CD14-positive monocyte (primary cell): Measurements from ENCODE around the gene UNCX. TPM values are rescaled to one million over a fixed set of nuclear protein-coding genes. Genes with fewer than 3 reads are reported as not detected.

Experiments used
- DNase-seq, 3 donors: peaks; one replicate each; pipeline ENCODE4 v3.0.0-alpha.2; 2011 to 2022
- H2AFZ ChIP-seq: 2 replicates; pipeline ENCODE4 v1.6.0; 2012; ENCODE audit warnings: mild to moderate bottlenecking, low read depth, low read length, inconsistent platforms; ENCODE audit not compliant: insufficient read depth, poor library complexity, severe bottlenecking
- H3K27ac ChIP-seq, 2 donors: 1 replicate in 1 of 2; 2 replicates in 1 of 2; pipeline ENCODE4 v1.5.1; 2012 to 2013; ENCODE audit warnings: low read length in 2 of 2, control low read depth in 1 of 2, inconsistent platforms in 1 of 2, low read depth in 1 of 2, mild to moderate bottlenecking in 1 of 2
- H3K27me3 ChIP-seq, 2 donors: one replicate each; pipeline versions ENCODE4 v1.6.0 to v1.6.1; 2011 to 2013; ENCODE audit warnings: low read length in 2 of 2; ENCODE audit not compliant: control insufficient read depth in 2 of 2, insufficient read depth in 2 of 2
- H3K36me3 ChIP-seq, 2 donors: replicated peaks in 1 of 2; 1 replicate in 1 of 2; 2 replicates in 1 of 2; pipeline versions ENCODE4 v1.5.1 to v1.6.1; 2012 to 2013; ENCODE audit warnings: low read length in 2 of 2, control low read depth in 1 of 2, inconsistent platforms in 1 of 2, mild to moderate bottlenecking in 1 of 2; ENCODE audit not compliant: insufficient read depth in 2 of 2, control insufficient read depth in 1 of 2
- H3K4me1 ChIP-seq, 2 donors: 1 replicate in 1 of 2; 2 replicates in 1 of 2; pipeline versions ENCODE4 v1.5.1 to v1.6.1; 2012 to 2013; ENCODE audit warnings: low read length in 2 of 2, control low read depth in 1 of 2, inconsistent platforms in 1 of 2, mild to moderate bottlenecking in 1 of 2, moderate library complexity in 1 of 2; ENCODE audit not compliant: insufficient read depth in 2 of 2, control insufficient read depth in 1 of 2
- H3K4me2 ChIP-seq: replicated peaks from 2 replicates; pipeline ENCODE3; 2012; ENCODE audit warnings: low read length, moderate library complexity, mild to moderate bottlenecking; ENCODE audit not compliant: poor library complexity, severe bottlenecking; ENCODE audit errors: extremely low read depth
- H3K4me3 ChIP-seq, 3 experiments: fragments of 200-600 bp in 1 of 3; sonication (generic) in 1 of 3; replicated peaks in 1 of 3; 1 replicate in 2 of 3; 2 replicates in 1 of 3; pipeline ENCODE4 v1.5.1; 2011 to 2013; ENCODE audit warnings: low read length in 3 of 3, mild to moderate bottlenecking in 3 of 3, control low read depth in 2 of 3, low read depth in 2 of 3, inconsistent platforms in 1 of 3, moderate library complexity in 1 of 3
- H3K79me2 ChIP-seq: 2 replicates; pipeline ENCODE4 v1.6.0; 2012; ENCODE audit warnings: mild to moderate bottlenecking, control low read depth, inconsistent platforms, low read length, moderate library complexity; ENCODE audit not compliant: insufficient read depth
- H3K9ac ChIP-seq: 2 replicates; pipeline ENCODE4 v1.6.0; 2017; ENCODE audit warnings: low read length, mild to moderate bottlenecking; ENCODE audit not compliant: insufficient read depth, poor library complexity, severe bottlenecking
- H3K9me3 ChIP-seq, 2 donors: replicated peaks in 1 of 2; 1 replicate in 1 of 2; 2 replicates in 1 of 2; pipeline versions ENCODE4 v1.5.1 to v1.6.1; 2012 to 2013; ENCODE audit warnings: low read length in 2 of 2, control low read depth in 1 of 2; ENCODE audit not compliant: control insufficient read depth in 1 of 2, insufficient read depth in 1 of 2
- H4K20me1 ChIP-seq: 2 replicates; pipeline ENCODE4 v1.6.0; 2012; ENCODE audit warnings: mild to moderate bottlenecking, low read length, control low read depth, moderate library complexity; ENCODE audit not compliant: insufficient read depth
- H3K27ac Mint-ChIP-seq, 7 donors: one replicate each; pipeline ENCODE4 v1.8.0; 2020; ENCODE audit warnings: mild to moderate bottlenecking in 7 of 7, mixed read lengths in 7 of 7, moderate library complexity in 6 of 7, inconsistent platforms in 2 of 7
- H3K27me3 Mint-ChIP-seq, 3 donors: one replicate each; pipeline ENCODE4 v1.8.0; 2021 to 2022; ENCODE audit warnings: low read depth in 3 of 3, mild to moderate bottlenecking in 3 of 3, mixed read lengths in 3 of 3, moderate library complexity in 3 of 3, inconsistent platforms in 1 of 3
- H3K36me3 Mint-ChIP-seq, 2 donors: one replicate each; pipeline ENCODE4 v1.8.0; 2020; ENCODE audit warnings: mixed read lengths in 2 of 2, inconsistent platforms in 1 of 2, mild to moderate bottlenecking in 1 of 2
- H3K4me1 Mint-ChIP-seq: one replicate; pipeline ENCODE4 v1.8.0; 2020; ENCODE audit warnings: mild to moderate bottlenecking, mixed read lengths
- H3K4me3 Mint-ChIP-seq, 2 donors: one replicate each; pipeline ENCODE4 v1.8.0; 2020; ENCODE audit warnings: mild to moderate bottlenecking in 2 of 2, mixed read lengths in 2 of 2, moderate library complexity in 1 of 2
- H3K9me3 Mint-ChIP-seq, 7 donors: one replicate each; pipeline ENCODE4 v1.8.0; 2020 to 2022; ENCODE audit warnings: mixed read lengths in 7 of 7, mild to moderate bottlenecking in 6 of 7, moderate library complexity in 6 of 7, inconsistent platforms in 2 of 7
- CTCF ChIP-seq: fragments of 200-600 bp; IDR thresholded peaks from one replicate; pipeline ENCODE4 v1.8.0; 2022; ENCODE audit warnings: antibody characterized with exemption, mild to moderate bottlenecking
- WGBS: methylation state at CpG from one replicate; pipeline ENCODE4 v1.1.5; 2013; ENCODE audit warnings: missing lambda C conversion rate; ENCODE audit not compliant: insufficient coverage; 5-methylcytosine and 5-hydroxymethylcytosine counted together
- intact Hi-C, 2 donors: fragments of 100-400 bp; cut with micrococcal nuclease; formaldehyde crosslinking; loops; one replicate each; pipeline versions ENCODE4 v1.15.0 to v1.15.1; 2023
- polyA plus RNA-seq, 3 donors: library from polyadenylated mRNA; depleted of rRNA in 1 of 3; unstranded in 2 of 3; stranded (reverse) in 1 of 3; fragments of 300-500 nt in 2 of 3; fragments of >200 nt in 1 of 3; fragmentation: Illumina TruSeq in 2 of 3; gene quantifications; 1 replicate in 2 of 3; 2 replicates in 1 of 3; pipeline ENCODE4 v1.2.3, GENCODE V29; 2012 to 2021

The UNCX gene
- polyA plus RNA-seq, 3 donors: not detected

GRCh38 chr7:1245524-1246050 lies 12.9 kb downstream of the UNCX start:
- no peak for TF ChIP-seq CTCF
- H4K20me1 ChIP-seq: no peaks in the 10 kb centered on the region
- H3K4me3 Mint-ChIP-seq: peak overlapping the region in 1 of 2 donors; percentile 55
- no peak overlapping the region for H3K27ac ChIP-seq
- H3K9me3 Mint-ChIP-seq: peaks cover 0 to 32% (median 12%) of the 10 kb centered on the region in 7 donors
- intact Hi-C loops: no loop called here
- H3K79me2 ChIP-seq: no peaks in the 10 kb centered on the region
- DNase-seq: no peak
- no peaks in the 10 kb centered on the region for H3K4me1 ChIP-seq
- no peak overlapping the region for H2AFZ ChIP-seq
- H3K4me3 ChIP-seq: no peak overlapping the region
- H3K27me3 Mint-ChIP-seq: peaks cover 74 to 98% (median 84%) of the 10 kb centered on the region in 3 donors
- H3K36me3 Mint-ChIP-seq: peaks cover 0 to 2% of the 10 kb centered on the region in 2 donors
- no peak overlapping the region for H3K9ac ChIP-seq
- no peak overlapping the region for H3K4me2 ChIP-seq
- H3K9me3 ChIP-seq: peaks cover 0 to 38% of the 10 kb centered on the region in 2 donors
- H3K27me3 ChIP-seq: peaks cover 75 to 92% of the 10 kb centered on the region in 2 donors
- H3K27ac Mint-ChIP-seq: no peak overlapping the region
- H3K4me1 Mint-ChIP-seq: no peaks in the 10 kb centered on the region
- no peaks in the 10 kb centered on the region for H3K36me3 ChIP-seq
- WGBS: 12% methylated on average over 10 of the region's 12 CpGs

GRCh38 chr7:1246160-1246870 lies 13.6 kb downstream of the UNCX start:
- no peak for DNase-seq
- Histone ChIP-seq H3K9me3 (peaks cover 0 to 33% of the 10 kb centered on the region in 2 donors), H4K20me1 (no peaks in the 10 kb centered on the region), H3K27ac (no peak overlapping the region), H3K4me3 (no peak overlapping the region), H3K79me2 (no peaks in the 10 kb centered on the region), H3K9ac (no peak overlapping the region), H3K4me1 (no peaks in the 10 kb centered on the region), H2AFZ (no peak overlapping the region), H3K4me2 (no peak overlapping the region), H3K36me3 (no peaks in the 10 kb centered on the region), H3K27me3 (peaks cover 69 to 94% of the 10 kb centered on the region in 2 donors)
- Mint-ChIP-seq H3K9me3 (peaks cover 0 to 32% (median 8%) of the 10 kb centered on the region in 7 donors), H3K27me3 (peaks cover 76 to 98% (median 86%) of the 10 kb centered on the region in 3 donors), H3K4me3 (peak overlapping the region in 1 of 2 donors; percentile 76), H3K27ac (no peak overlapping the region), H3K36me3 (peaks cover 0 to 2% of the 10 kb centered on the region in 2 donors), H3K4me1 (no peaks in the 10 kb centered on the region)
- WGBS: 2% methylated on average over 39 of the region's 48 CpGs
- TF ChIP-seq CTCF: no peak
- intact Hi-C loops: no loop called here
